Natural killer cell (primary cell): ENCODE data around the gene AMMECR1L. TPM values are rescaled to one million over a fixed set of nuclear protein-coding genes. Genes with fewer than 3 reads are reported as not detected.

ENCODE experiments used
- ATAC-seq, 3 donors: fragments of 150-1000 bp in 2 of 3; fragments of 200-7000 bp in 1 of 3; cut with Tn5 transposase; 1 replicate in 1 of 3; 2 replicates in 2 of 3; pipeline ENCODE4 v1.10.0; 2021; ENCODE audit warnings: mild to moderate bottlenecking in 2 of 3, moderate library complexity in 2 of 3
- DNase-seq, 2 donors: peaks; one replicate each; pipeline versions ENCODE4 v3.0.0 to v3.0.0-alpha.2; 2013 to 2021; ENCODE audit warnings: mixed read lengths in 1 of 2
- H3K27ac ChIP-seq: one replicate; pipeline ENCODE4 v1.5.1; 2013; ENCODE audit warnings: mild to moderate bottlenecking, low read length
- H3K27me3 ChIP-seq: one replicate; pipeline ENCODE4 v1.6.1; 2013; ENCODE audit warnings: low read length; ENCODE audit not compliant: control insufficient read depth, insufficient read depth
- H3K36me3 ChIP-seq: one replicate; pipeline ENCODE4 v1.6.1; 2013; ENCODE audit warnings: low read length; ENCODE audit not compliant: control insufficient read depth, insufficient read depth
- H3K4me1 ChIP-seq: one replicate; pipeline ENCODE4 v1.6.1; 2013; ENCODE audit warnings: low read length; ENCODE audit not compliant: control insufficient read depth, insufficient read depth
- H3K4me3 ChIP-seq: one replicate; pipeline ENCODE4 v1.5.1; 2013; ENCODE audit warnings: low read length
- H3K9me3 ChIP-seq: one replicate; pipeline ENCODE4 v1.6.1; 2013; ENCODE audit warnings: low read length; ENCODE audit not compliant: control insufficient read depth, insufficient read depth
- H3K27ac Mint-ChIP-seq, 2 donors: one replicate each; pipeline ENCODE4 v1.8.0; 2022; ENCODE audit warnings: mild to moderate bottlenecking in 2 of 2, mixed read lengths in 2 of 2, moderate library complexity in 1 of 2
- H3K27me3 Mint-ChIP-seq, 2 donors: one replicate each; pipeline ENCODE4 v1.8.0; 2022; ENCODE audit warnings: low read depth in 2 of 2, mixed read lengths in 2 of 2
- H3K36me3 Mint-ChIP-seq: one replicate; pipeline ENCODE4 v1.8.0; 2022; ENCODE audit warnings: mixed read lengths
- H3K4me1 Mint-ChIP-seq, 2 donors: one replicate each; pipeline ENCODE4 v1.8.0; 2022; ENCODE audit warnings: mixed read lengths in 2 of 2
- H3K4me3 Mint-ChIP-seq: one replicate; pipeline ENCODE4 v1.8.0; 2022; ENCODE audit warnings: mild to moderate bottlenecking, moderate library complexity, mixed read lengths
- H3K9me3 Mint-ChIP-seq, 2 donors: one replicate each; pipeline ENCODE4 v1.8.0; 2022; ENCODE audit warnings: mixed read lengths in 2 of 2
- CTCF ChIP-seq: fragments of 200-600 bp; IDR thresholded peaks from one replicate; pipeline ENCODE4 v1.8.0; 2022; ENCODE audit warnings: antibody characterized with exemption
- WGBS: methylation state at CpG from one replicate; pipeline ENCODE4 v1.1.7; 2013; ENCODE audit warnings: missing lambda C conversion rate; ENCODE audit not compliant: insufficient coverage; 5-methylcytosine and 5-hydroxymethylcytosine counted together
- intact Hi-C: fragments of 100-400 bp; cut with micrococcal nuclease; formaldehyde crosslinking; loops from one replicate; pipeline ENCODE4 v1.14.2; 2022
- total RNA-seq, 4 donors: library from RNA; stranded (reverse); fragments of 120-200 nt in 1 of 4; gene quantifications; one replicate each; pipeline versions ENCODE4 v1.2.3 to v1.2.4, GENCODE V29; 2013 to 2022

The AMMECR1L gene
- total RNA-seq, 3 donors from 2014 or later (not counting 1 experiment from before 2014, with no cell fraction given), result 12.0 to 17.3 (median 13.6) TPM

- peaks cover 23 to 33% of the 10 kb centered on the region in 2 donors for H3K4me1 Mint-ChIP-seq
- ATAC-seq (no peak), DNase-seq (no peak)
- TF ChIP-seq CTCF, result no peak
- peaks cover 46% of the 10 kb centered on the region for H3K36me3 ChIP-seq
- no peaks in the 10 kb centered on the region for H3K27me3 Mint-ChIP-seq
- H3K36me3 Mint-ChIP-seq, result no peaks in the 10 kb centered on the region
- peak overlapping the region in 1 of 2 donors; percentile 17 for H3K27ac Mint-ChIP-seq
- no peak overlapping the region for H3K4me3 ChIP-seq
- H3K9me3 Mint-ChIP-seq, result no peaks in the 10 kb centered on the region
- H3K4me3 Mint-ChIP-seq, result no peak overlapping the region
- no peaks in the 10 kb centered on the region for H3K27me3 ChIP-seq
- intact Hi-C loops, result no loop called here
- H3K27ac ChIP-seq, result no peak overlapping the region
- H3K4me1 ChIP-seq, result peaks cover 6% of the 10 kb centered on the region
- H3K9me3 ChIP-seq, result no peaks in the 10 kb centered on the region
Observed at GRCh38 chr2:127872354-127872753, 13.4 kb downstream of the AMMECR1L start.

DNA sequence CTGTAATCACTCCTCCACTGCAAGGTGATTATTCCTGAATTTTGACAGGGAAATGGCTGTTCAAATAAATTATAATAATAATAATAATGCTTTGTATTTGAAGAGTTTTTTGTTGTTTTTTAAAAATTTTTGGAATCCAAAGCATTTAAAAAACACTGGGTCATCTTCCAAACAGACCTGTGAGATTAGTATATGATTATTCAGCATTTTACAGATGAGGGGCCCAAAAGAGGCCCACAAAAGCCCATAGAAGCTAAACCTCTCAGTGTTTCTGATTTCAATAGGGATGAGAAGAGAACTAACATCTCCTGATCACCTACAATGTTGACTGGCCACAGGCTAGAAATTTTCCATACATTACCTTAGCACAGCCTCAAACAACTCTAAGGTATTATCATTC lies 19.8 kb downstream of the AMMECR1L start:
- H3K27me3 Mint-ChIP-seq, result no peaks in the 10 kb centered on the region
- TF ChIP-seq CTCF, result no peak
- Histone ChIP-seq H3K4me1 (no peaks in the 10 kb centered on the region), H3K27ac (no peak overlapping the region), H3K9me3 (no peaks in the 10 kb centered on the region), H3K36me3 (peaks cover 51% of the 10 kb centered on the region), H3K4me3 (no peak overlapping the region), H3K27me3 (no peaks in the 10 kb centered on the region)
- no peak for ATAC-seq
- intact Hi-C loops, result no loop called here
- H3K27ac Mint-ChIP-seq, result peak overlapping the region in 1 of 2 donors; percentile 62
- H3K9me3 Mint-ChIP-seq, result no peaks in the 10 kb centered on the region
- no peaks in the 10 kb centered on the region for H3K4me1 Mint-ChIP-seq
- H3K4me3 Mint-ChIP-seq, result no peak overlapping the region
- DNase-seq, result no peak
- no peaks in the 10 kb centered on the region for H3K36me3 Mint-ChIP-seq

- no peaks in the 10 kb centered on the region for H3K27me3 ChIP-seq
- H3K4me3 ChIP-seq, result no peak overlapping the region
- intact Hi-C loops, result no loop called here
- no peaks in the 10 kb centered on the region for H3K27me3 Mint-ChIP-seq
- peaks cover 45% of the 10 kb centered on the region for H3K36me3 ChIP-seq
- no peak overlapping the region for H3K27ac ChIP-seq
- WGBS, result 90% methylated on average over 10 of the region's 11 CpGs
- H3K4me1 ChIP-seq, result peaks cover under 1% of the 10 kb centered on the region
- no peak overlapping the region for H3K27ac Mint-ChIP-seq
- H3K9me3 ChIP-seq, result no peaks in the 10 kb centered on the region
- no peak overlapping the region for H3K4me3 Mint-ChIP-seq
- no peaks in the 10 kb centered on the region for H3K4me1 Mint-ChIP-seq
- ATAC-seq, result no peak
- no peaks in the 10 kb centered on the region for H3K36me3 Mint-ChIP-seq
- no peaks in the 10 kb centered on the region for H3K9me3 Mint-ChIP-seq
- no peak for DNase-seq
- no peak for TF ChIP-seq CTCF
Observed at GRCh38 chr2:127864877-127865276, 20.9 kb downstream of the AMMECR1L start.

DNA sequence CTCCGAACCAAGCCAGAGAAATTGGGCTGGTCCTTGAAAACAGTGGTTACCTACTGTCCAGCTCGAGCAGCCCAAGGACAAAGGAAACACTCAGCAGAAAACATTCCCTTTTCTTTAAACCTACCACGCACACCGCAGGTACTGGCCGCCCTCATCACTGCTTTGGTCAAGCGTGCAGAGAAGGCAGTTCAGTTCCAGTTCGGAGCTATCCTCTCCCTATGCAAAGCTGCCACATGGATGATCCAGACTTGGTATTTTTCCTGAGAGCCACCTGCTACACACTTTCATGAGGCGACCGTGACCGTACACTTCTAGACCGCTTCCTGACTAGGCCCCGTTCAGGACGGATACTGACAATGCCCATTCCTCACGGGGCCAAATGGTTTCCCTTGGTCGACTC lies 23.5 kb downstream of the AMMECR1L start:
- Mint-ChIP-seq H3K4me3 (no peak overlapping the region), H3K4me1 (peaks cover 6 to 11% of the 10 kb centered on the region in 2 donors), H3K36me3 (no peaks in the 10 kb centered on the region), H3K27me3 (no peaks in the 10 kb centered on the region), H3K9me3 (no peaks in the 10 kb centered on the region), H3K27ac (no peak overlapping the region)
- ATAC-seq (no peak), DNase-seq (no peak)
- Histone ChIP-seq H3K4me1 (peaks cover 16% of the 10 kb centered on the region), H3K9me3 (no peaks in the 10 kb centered on the region), H3K4me3 (no peak overlapping the region), H3K36me3 (peaks cover 26% of the 10 kb centered on the region), H3K27me3 (no peaks in the 10 kb centered on the region), H3K27ac (no peak overlapping the region)
- WGBS, result 96% methylated on average over 15 of the region's 15 CpGs
- intact Hi-C loops, result no loop called here
- no peak for TF ChIP-seq CTCF
